Measurements from ENCODE around the gene ABCA9. TPM values are rescaled to one million over a fixed set of nuclear protein-coding genes. Genes with fewer than 3 reads are reported as not detected.
"Not testable (repeated sequence)": the region's sequence is repeated elsewhere in the genome, so short reads cannot be mapped to it uniquely, and the experiment has no call there.

Gene ABCA9
- total and polyA plus RNA-seq, 4 experiments from 2014 or later = 0.06 TPM; not detected in 2

- H3K4me1 ChIP-seq (ENCODE audit: insufficient read depth, low read length) = no peaks in the 10 kb centered on the region
- Mint-ChIP-seq H3K4me1 (no peaks in the 10 kb centered on the region), H3K4me3 (no peak overlapping the region), H3K9me3 (peaks cover 0 to 5% (median 0%) of the 10 kb centered on the region in 8 donors), H3K36me3 (no peaks in the 10 kb centered on the region), H3K27me3 (no peaks in the 10 kb centered on the region), H3K27ac (no peak overlapping the region)
- ChIA-PET POLR2A (ENCODE audit: partially characterized antibody) (no interaction called here), CTCF (ENCODE audit: partially characterized antibody) (no interaction called here)
- DNase-seq = no peak
- no peaks in the 10 kb centered on the region for H3K9me3 ChIP-seq (ENCODE audit: control insufficient read depth in 1 of 2, low read length in 2 of 2)
- no peaks in the 10 kb centered on the region for H3K27me3 ChIP-seq (ENCODE audit: insufficient read depth, low read length)
- H3K27ac ChIP-seq (ENCODE audit: low read depth, low read length) = no peak overlapping the region
- intact Hi-C loops (cut with micrococcal nuclease) = no loop called here
- no peak overlapping the region for H3K4me3 ChIP-seq (ENCODE audit: low read length in 2 of 2)
- H3K36me3 ChIP-seq (ENCODE audit: insufficient read depth, low read length) = no peaks in the 10 kb centered on the region
These were observed 99.4 kb downstream of the ABCA9 start for GRCh38 chr17:68961214-68961882.

GRCh38 chr17:68959117-68959516 is 101.6 kb downstream of the ABCA9 start:
- H3K9me3 ChIP-seq (ENCODE audit: control insufficient read depth in 1 of 2, low read length in 2 of 2); H3K4me1 Mint-ChIP-seq; H3K27ac ChIP-seq (ENCODE audit: low read depth, low read length); intact Hi-C loops (cut with micrococcal nuclease); H3K27me3 Mint-ChIP-seq; H3K4me3 ChIP-seq (ENCODE audit: low read length in 2 of 2); H3K27me3 ChIP-seq (ENCODE audit: insufficient read depth, low read length); H3K27ac Mint-ChIP-seq; DNase-seq; CTCF ChIA-PET (ENCODE audit: partially characterized antibody); H3K36me3 ChIP-seq (ENCODE audit: insufficient read depth, low read length); H3K9me3 Mint-ChIP-seq; H3K36me3 Mint-ChIP-seq; H3K4me3 Mint-ChIP-seq; H3K4me1 ChIP-seq (ENCODE audit: insufficient read depth, low read length); POLR2A ChIA-PET (ENCODE audit: partially characterized antibody): not testable (repeated sequence)

GRCh38 chr17:68957944-68958343 is 102.8 kb downstream of the ABCA9 start:
- Mint-ChIP-seq H3K4me3 (no peak overlapping the region), H3K36me3 (no peaks in the 10 kb centered on the region), H3K9me3 (peaks cover 0 to 2% (median 0%) of the 10 kb centered on the region in 8 donors), H3K4me1 (no peaks in the 10 kb centered on the region), H3K27ac (no peak overlapping the region), H3K27me3 (peaks cover 0 to 4% of the 10 kb centered on the region in 2 donors)
- CTCF ChIA-PET (ENCODE audit: partially characterized antibody) = no interaction called here
- H3K27ac ChIP-seq (ENCODE audit: low read depth, low read length) = no peak overlapping the region
- no peaks in the 10 kb centered on the region for H3K27me3 ChIP-seq (ENCODE audit: insufficient read depth, low read length)
- intact Hi-C loops (cut with micrococcal nuclease) = no loop called here
- no peaks in the 10 kb centered on the region for H3K36me3 ChIP-seq (ENCODE audit: insufficient read depth, low read length)
- H3K9me3 ChIP-seq (ENCODE audit: control insufficient read depth in 1 of 2, low read length in 2 of 2) = no peaks in the 10 kb centered on the region
- no peak overlapping the region for H3K4me3 ChIP-seq (ENCODE audit: low read length in 2 of 2)
- POLR2A ChIA-PET (ENCODE audit: partially characterized antibody) = no interaction called here
- no peaks in the 10 kb centered on the region for H3K4me1 ChIP-seq (ENCODE audit: insufficient read depth, low read length)
- DNase-seq = no peak

- H3K4me3 Mint-ChIP-seq = no peak within 1 kb of the TSS
- CTCF ChIA-PET (ENCODE audit: partially characterized antibody) = no interaction called here
- H3K4me1 ChIP-seq (ENCODE audit: insufficient read depth, low read length) = no peaks in the 10 kb centered on the region
- H3K4me3 ChIP-seq (ENCODE audit: low read length in 2 of 2) = no peak within 1 kb of the TSS
- POLR2A ChIA-PET (ENCODE audit: partially characterized antibody) = no interaction called here
- intact Hi-C loops (cut with micrococcal nuclease) = no loop called here
- peaks cover 0 to 4% of the 10 kb centered on the region in 2 donors for H3K27me3 Mint-ChIP-seq
- no peak within 1 kb of the TSS for H3K27ac Mint-ChIP-seq
- no peak within 1 kb of the TSS for H3K27ac ChIP-seq (ENCODE audit: low read depth, low read length)
- no peaks in the 10 kb centered on the region for H3K4me1 Mint-ChIP-seq
- no peaks in the 10 kb centered on the region for H3K9me3 Mint-ChIP-seq
- no peaks in the 10 kb centered on the region for H3K36me3 ChIP-seq (ENCODE audit: insufficient read depth, low read length)
- no peaks in the 10 kb centered on the region for H3K9me3 ChIP-seq (ENCODE audit: control insufficient read depth in 1 of 2, low read length in 2 of 2)
- no peaks in the 10 kb centered on the region for H3K27me3 ChIP-seq (ENCODE audit: insufficient read depth, low read length)
- H3K36me3 Mint-ChIP-seq = no peaks in the 10 kb centered on the region
- DNase-seq = no peak
These were observed 105.4 kb downstream of the ABCA9 start, which contains the start of gene ABCA8 for GRCh38 chr17:68955181-68955841. Gene ABCA8 (minus strand): TSS chr17:68955392. CDS start chr17:68942034, 13,358 bp downstream.

DNA sequence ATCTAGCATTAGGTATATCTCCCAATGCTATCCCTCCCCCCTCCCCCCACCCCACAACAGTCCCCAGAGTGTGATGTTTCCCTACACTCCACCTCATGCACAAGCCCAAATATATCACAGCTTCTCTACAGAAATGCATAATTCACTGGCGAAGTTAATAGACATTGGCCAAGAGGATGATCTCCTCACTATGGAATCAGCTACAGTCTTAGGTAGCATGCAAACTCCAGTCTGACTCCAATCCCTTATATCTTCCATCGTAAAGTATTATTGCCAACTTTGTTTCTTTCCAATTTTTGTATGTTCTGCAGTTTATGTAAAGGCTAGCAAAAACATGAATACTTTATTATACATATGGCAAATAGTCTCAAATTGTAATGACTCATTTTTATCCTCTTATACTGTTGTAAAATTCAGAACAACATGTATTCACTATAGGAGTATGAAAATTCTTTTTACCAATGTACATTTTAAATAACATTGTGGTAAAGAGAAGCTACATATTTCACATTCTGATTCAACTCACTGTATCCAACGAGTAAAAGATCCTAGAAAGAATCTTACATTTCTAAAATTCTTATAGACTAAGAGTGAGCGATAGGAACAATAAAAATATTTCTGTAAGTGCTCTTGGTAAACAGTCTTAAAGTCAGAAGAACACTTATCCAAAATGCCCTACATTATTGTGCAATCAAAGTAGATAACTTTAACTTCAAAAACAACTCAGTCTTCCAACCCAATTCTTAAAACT is 106.4 kb downstream of the ABCA9 start:
- Mint-ChIP-seq H3K9me3 (peaks cover 0 to 4% (median 0%) of the 10 kb centered on the region in 8 donors), H3K4me1 (no peaks in the 10 kb centered on the region), H3K27ac (no peak overlapping the region), H3K36me3 (no peaks in the 10 kb centered on the region), H3K4me3 (no peak overlapping the region), H3K27me3 (peaks cover 0 to 4% of the 10 kb centered on the region in 2 donors)
- Histone ChIP-seq H3K27me3 (ENCODE audit: insufficient read depth, low read length) (no peaks in the 10 kb centered on the region), H3K36me3 (ENCODE audit: insufficient read depth, low read length) (no peaks in the 10 kb centered on the region), H3K4me3 (ENCODE audit: low read length in 2 of 2) (no peak overlapping the region), H3K9me3 (ENCODE audit: control insufficient read depth in 1 of 2, low read length in 2 of 2) (no peaks in the 10 kb centered on the region), H3K27ac (ENCODE audit: low read depth, low read length) (no peak overlapping the region), H3K4me1 (ENCODE audit: insufficient read depth, low read length) (no peaks in the 10 kb centered on the region)
- CTCF ChIA-PET (ENCODE audit: partially characterized antibody) = no interaction called here
- intact Hi-C loops (cut with micrococcal nuclease) = no loop called here
- POLR2A ChIA-PET (ENCODE audit: partially characterized antibody) = no interaction called here
- DNase-seq = no peak

DNA sequence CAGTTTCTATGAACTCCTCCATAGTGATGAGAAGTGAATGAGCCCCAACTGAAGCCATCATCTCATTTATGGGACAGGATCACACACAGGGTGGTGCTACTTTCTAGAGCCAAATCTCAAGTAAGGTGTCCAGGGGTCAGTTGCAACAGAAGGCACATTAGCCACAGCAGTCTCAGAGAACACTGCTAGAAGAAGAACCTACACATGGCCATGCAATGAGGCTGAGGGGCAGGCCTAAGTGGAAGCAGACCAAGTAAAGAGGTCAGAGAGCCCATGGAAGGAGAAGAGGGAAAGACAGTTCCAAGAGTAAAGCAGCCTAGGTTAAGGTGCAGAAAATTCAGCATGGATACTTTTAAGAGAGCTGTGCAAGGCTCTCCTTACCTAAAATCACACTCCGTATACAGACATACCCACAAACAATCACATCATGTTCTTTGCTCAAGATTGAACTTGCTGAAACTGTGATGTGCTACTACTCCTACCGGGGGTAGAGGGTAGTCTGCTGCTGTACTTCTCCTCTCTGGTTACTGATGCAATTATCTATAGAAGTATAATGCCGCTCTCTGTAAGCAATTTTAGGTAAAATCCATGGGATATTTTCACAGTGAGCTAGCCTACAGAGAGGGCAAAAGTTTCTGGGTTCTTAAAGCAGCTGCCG is 107.3 kb downstream of the ABCA9 start:
- H3K36me3 Mint-ChIP-seq = no peaks in the 10 kb centered on the region
- CTCF ChIA-PET (ENCODE audit: partially characterized antibody) = no interaction called here
- Histone ChIP-seq H3K9me3 (ENCODE audit: control insufficient read depth in 1 of 2, low read length in 2 of 2) (no peaks in the 10 kb centered on the region), H3K4me1 (ENCODE audit: insufficient read depth, low read length) (no peaks in the 10 kb centered on the region), H3K27ac (ENCODE audit: low read depth, low read length) (no peak overlapping the region), H3K27me3 (ENCODE audit: insufficient read depth, low read length) (no peaks in the 10 kb centered on the region), H3K4me3 (ENCODE audit: low read length in 2 of 2) (no peak overlapping the region), H3K36me3 (ENCODE audit: insufficient read depth, low read length) (no peaks in the 10 kb centered on the region)
- POLR2A ChIA-PET (ENCODE audit: partially characterized antibody) = no interaction called here
- no peak overlapping the region for H3K27ac Mint-ChIP-seq
- no peak for DNase-seq
- peaks cover 0 to 4% of the 10 kb centered on the region in 2 donors for H3K27me3 Mint-ChIP-seq
- intact Hi-C loops (cut with micrococcal nuclease) = no loop called here
- peaks cover 0 to 6% (median 0%) of the 10 kb centered on the region in 8 donors for H3K9me3 Mint-ChIP-seq
- no peaks in the 10 kb centered on the region for H3K4me1 Mint-ChIP-seq
- no peak overlapping the region for H3K4me3 Mint-ChIP-seq

DNA sequence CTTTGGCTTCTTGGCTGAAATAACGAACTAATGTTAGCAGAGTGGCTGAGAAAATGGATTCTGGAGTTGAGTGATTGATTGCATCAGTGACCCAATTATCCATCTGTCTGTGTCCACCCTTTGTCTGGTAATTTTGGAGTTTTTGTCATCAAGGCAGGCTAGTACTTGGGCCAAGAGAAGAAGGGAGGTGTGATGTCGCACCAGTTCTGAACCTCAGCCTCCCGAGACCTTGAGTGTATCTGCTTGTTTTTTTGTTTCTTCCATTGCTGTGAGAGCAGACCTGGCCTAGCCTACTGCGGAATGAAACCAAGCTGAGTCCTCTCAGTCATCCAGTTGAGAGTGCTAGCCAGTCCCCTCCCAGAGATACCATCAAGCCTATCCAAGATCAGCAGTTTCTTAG is 110.0 kb downstream of the ABCA9 start:
- Histone ChIP-seq H3K4me3 (ENCODE audit: low read length in 2 of 2) (no peak overlapping the region), H3K27me3 (ENCODE audit: insufficient read depth, low read length) (no peaks in the 10 kb centered on the region), H3K4me1 (ENCODE audit: insufficient read depth, low read length) (no peaks in the 10 kb centered on the region), H3K9me3 (ENCODE audit: control insufficient read depth in 1 of 2, low read length in 2 of 2) (no peaks in the 10 kb centered on the region), H3K27ac (ENCODE audit: low read depth, low read length) (no peak overlapping the region), H3K36me3 (ENCODE audit: insufficient read depth, low read length) (no peaks in the 10 kb centered on the region)
- Mint-ChIP-seq H3K4me1 (no peaks in the 10 kb centered on the region), H3K9me3 (peaks cover 0 to 7% (median 0%) of the 10 kb centered on the region in 8 donors), H3K27ac (no peak overlapping the region), H3K36me3 (no peaks in the 10 kb centered on the region), H3K4me3 (no peak overlapping the region), H3K27me3 (peaks cover 0 to 4% of the 10 kb centered on the region in 2 donors)
- POLR2A ChIA-PET (ENCODE audit: partially characterized antibody) = no interaction called here
- CTCF ChIA-PET (ENCODE audit: partially characterized antibody) = no interaction called here
- DNase-seq = no peak
- intact Hi-C loops (cut with micrococcal nuclease) = no loop called here
